ENCODE data around the gene TRAPPC3L. TPM values are rescaled to one million over a fixed set of nuclear protein-coding genes. Genes with fewer than 3 reads are reported as not detected.

Gene TRAPPC3L
- total RNA-seq, 2 donors from 2014 or later = 0.24 TPM

- no peak for DNase-seq
- intact Hi-C loops (cut with DNase I) = no loop called here
Observed at GRCh38 chr6:116450769-116451740, 94.4 kb downstream of the TRAPPC3L start.

GRCh38 chr6:116450185-116450710, 95.2 kb downstream of the TRAPPC3L start:
- ATAC-seq = peak in 1 of 2 donors; percentile 57

More at GRCh38 chr6:116450769-116451740, 94.4 kb downstream of the TRAPPC3L start:
- peak in 1 of 2 donors; percentile 42 for ATAC-seq

GRCh38 chr6:116449565-116449964, 95.9 kb downstream of the TRAPPC3L start:
- intact Hi-C loops (cut with DNase I) = loop anchor here in 1 of 2 donors (10.0 kb wide), 1 partner anchor 85 kb away; no protein-coding TSS in a partner anchor
- no peak for ATAC-seq
- no peak for DNase-seq

More at GRCh38 chr6:116450185-116450710, 95.2 kb downstream of the TRAPPC3L start:
- intact Hi-C loops (cut with DNase I) = no loop called here
- DNase-seq = no peak

GRCh38 chr6:116447496-116448011, 97.9 kb downstream of the TRAPPC3L start:
- DNase-seq = peak; percentile 27
- peak; percentile 35 to 83 for ATAC-seq
- intact Hi-C loops (cut with DNase I) = loop anchor here in 1 of 2 donors (10.0 kb wide), 1 partner anchor 87 kb away; no protein-coding TSS in a partner anchor

- intact Hi-C loops (cut with DNase I) = loop anchor here in 1 of 2 donors (10.0 kb wide), 1 partner anchor 88 kb away; no protein-coding TSS in a partner anchor
- DNase-seq (no peak), ATAC-seq (no peak)
Observed at GRCh38 chr6:116447052-116447451, 98.4 kb downstream of the TRAPPC3L start.

- ATAC-seq = no peak
- DNase-seq = no peak
- intact Hi-C loops (cut with DNase I) = loop anchor here in 1 of 2 donors (10.0 kb wide), 1 partner anchor 88 kb away; no protein-coding TSS in a partner anchor
Observed at GRCh38 chr6:116446399-116446798, 99.1 kb downstream of the TRAPPC3L start.

- DNase-seq (no peak), ATAC-seq (peak in 1 of 2 donors; percentile 24)
- intact Hi-C loops (cut with DNase I) = loop anchor here in 1 of 2 donors (10.0 kb wide), 1 partner anchor 90 kb away; no protein-coding TSS in a partner anchor
Observed at GRCh38 chr6:116445102-116445501, 100.4 kb downstream of the TRAPPC3L start.

Other genes with a start within 250 kb of the TRAPPC3L start
- 10 to 100 TPM; 30.3 to 34.4 TPM for gene DSE, start 174.7 kb downstream of the TRAPPC3L start, total RNA-seq
- gene CALHM6, start 84.3 kb downstream of the TRAPPC3L start, total RNA-seq = 1 to 10 TPM; 2.3 to 3.9 TPM
- 1 to 10 TPM; 2.5 to 3.0 TPM for gene CALHM5, start 34.0 kb downstream of the TRAPPC3L start, total RNA-seq
- gene CALHM4, start 8.1 kb upstream of the TRAPPC3L start, total RNA-seq = not detected
- gene RWDD1, start 25.8 kb upstream of the TRAPPC3L start, total RNA-seq = 10 to 100 TPM; 52.7 to 61.5 TPM
- gene RSPH4A, start 70.8 kb upstream of the TRAPPC3L start, total RNA-seq = under 1 TPM; 0.12 to 0.31 TPM
- 1 to 10 TPM; 4.3 to 6.6 TPM for gene ZUP1, start 123.1 kb upstream of the TRAPPC3L start, total RNA-seq
- 10 to 100 TPM in 1 of 2 donors, 1 to 10 TPM in 1; 9.1 to 12.8 TPM for gene KPNA5, start 135.5 kb upstream of the TRAPPC3L start, total RNA-seq
- 1 to 10 TPM; 2.0 to 5.2 TPM for gene FAM162B, start 220.0 kb upstream of the TRAPPC3L start, total RNA-seq